ENCODE data around the gene MYH11.

GRCh38 chr16:15775663-15776304, 81.0 kb downstream of the MYH11 start:
- TF ChIP-seq CTCF (IDR thresholded peaks at IDR 0.05; ENCODE audit: low read depth, low read length) (no peak), EZH2phosphoT487 (IDR thresholded peaks at IDR 0.05; ENCODE audit: low read depth) (no peak)
